Kasumi-1 (cell line): ENCODE results near the gene WDR3.
A peak's percentile ranks its signal among the peaks of the same experiment; 100 is the strongest.
"Not testable (repeated sequence)": the region's sequence is repeated elsewhere in the genome, so short reads cannot be mapped to it uniquely, and the experiment has no call there.

ENCODE experiments used
- DNase-seq, 2 experiments: peaks; one replicate each; lab custom pipeline; 2025; lab: John Stamatoyannopoulos, UW

WDR3 gene

GRCh38 chr1:117929343-117930172 lies at the start of gene WDR3, which contains the start of gene GDAP2:
TSS of gene WDR3 (plus strand) at chr1:117929739. CDS start at chr1:117933320, 3,581 bp downstream.
TSS of gene GDAP2 (minus strand) at chr1:117929621. CDS start at chr1:117920357, 9,264 bp downstream.
- DNase-seq = peak; percentile 97

GRCh38 chr1:117883616-117884015 lies 45.9 kb upstream of the WDR3 start:
- no peak for DNase-seq

- no peak for DNase-seq
Observed at GRCh38 chr1:117886101-117886795, 43.3 kb upstream of the WDR3 start.

- DNase-seq = no peak
Observed at GRCh38 chr1:117890452-117890851, 39.1 kb upstream of the WDR3 start.

- DNase-seq = no peak
Observed at GRCh38 chr1:117892512-117892911, 37.0 kb upstream of the WDR3 start.

GRCh38 chr1:117894078-117894477 lies 35.5 kb upstream of the WDR3 start:
- DNase-seq = no peak

GRCh38 chr1:117895482-117896114 lies 33.9 kb upstream of the WDR3 start:
- DNase-seq = peak; percentile 85 to 89

- DNase-seq = no peak
Observed at GRCh38 chr1:117897551-117897950, 32.0 kb upstream of the WDR3 start.

GRCh38 chr1:117899801-117900200 lies 29.7 kb upstream of the WDR3 start:
- no peak for DNase-seq

- no peak for DNase-seq
Observed at GRCh38 chr1:117902944-117903343, 26.6 kb upstream of the WDR3 start.

GRCh38 chr1:117904485-117904884 lies 25.1 kb upstream of the WDR3 start:
- DNase-seq = no peak

GRCh38 chr1:117905019-117905418 lies 24.5 kb upstream of the WDR3 start:
- no peak for DNase-seq

- DNase-seq = no peak
Observed at GRCh38 chr1:117911051-117911450, 18.5 kb upstream of the WDR3 start.

- no peak for DNase-seq
Observed at GRCh38 chr1:117919376-117919775, 10.2 kb upstream of the WDR3 start.

- DNase-seq = no peak
Observed at GRCh38 chr1:117921991-117922390, 7.5 kb upstream of the WDR3 start.

GRCh38 chr1:117922717-117923116 lies 6.8 kb upstream of the WDR3 start:
- DNase-seq = not testable (repeated sequence)

- peak in 1 of 2 experiments; percentile 14 for DNase-seq
Observed at GRCh38 chr1:117925981-117926380, 3.6 kb upstream of the WDR3 start.

- peak; percentile 53 to 63 for DNase-seq
Observed at GRCh38 chr1:117928881-117929342, 627 bp upstream of the WDR3 start.

GRCh38 chr1:117930173-117930447 lies 571 bp downstream of the WDR3 start:
- no peak for DNase-seq

GRCh38 chr1:117930484-117930883 lies 945 bp downstream of the WDR3 start:
- DNase-seq = peak in 1 of 2 experiments; percentile 16

- no peak for DNase-seq
Observed at GRCh38 chr1:117932576-117932975, 3.0 kb downstream of the WDR3 start.

- no peak for DNase-seq
Observed at GRCh38 chr1:117933769-117934168, 4.2 kb downstream of the WDR3 start.

- no peak for DNase-seq
Observed at GRCh38 chr1:117942293-117942692, 12.8 kb downstream of the WDR3 start.
